ENCODE measurements around the gene IL1RAP. TPM values are rescaled to one million over a fixed set of nuclear protein-coding genes. Genes with fewer than 3 reads are reported as not detected.
A peak's percentile ranks its signal among the peaks of the same experiment; 100 is the strongest.

Gene IL1RAP
- total RNA-seq, 1 donor: 14.6 TPM

- peak; percentile 58 for DNase-seq (ENCODE audit: low read depth)
These were observed 49.1 kb downstream of the IL1RAP start for GRCh38 chr3:190562866-190563510.

DNA sequence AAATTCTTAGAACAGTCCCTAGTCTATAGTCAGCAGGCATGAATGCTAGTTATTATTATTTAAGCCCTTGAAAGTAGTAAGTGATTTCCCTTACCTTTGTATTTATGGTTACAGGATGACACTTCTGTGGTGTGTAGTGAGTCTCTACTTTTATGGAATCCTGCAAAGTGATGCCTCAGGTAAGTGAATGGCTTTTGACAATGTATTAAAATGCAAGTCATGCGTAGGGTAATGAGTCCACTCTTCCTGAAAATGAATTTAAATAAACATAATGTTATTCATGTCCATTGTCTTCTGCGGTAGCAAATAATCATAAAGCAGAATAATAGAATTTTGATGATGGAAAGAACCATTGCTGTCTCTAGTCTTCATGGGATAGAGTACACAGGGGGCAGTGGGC, 50.3 kb downstream of the IL1RAP start:
- TF ChIP-seq, protein P1, sequence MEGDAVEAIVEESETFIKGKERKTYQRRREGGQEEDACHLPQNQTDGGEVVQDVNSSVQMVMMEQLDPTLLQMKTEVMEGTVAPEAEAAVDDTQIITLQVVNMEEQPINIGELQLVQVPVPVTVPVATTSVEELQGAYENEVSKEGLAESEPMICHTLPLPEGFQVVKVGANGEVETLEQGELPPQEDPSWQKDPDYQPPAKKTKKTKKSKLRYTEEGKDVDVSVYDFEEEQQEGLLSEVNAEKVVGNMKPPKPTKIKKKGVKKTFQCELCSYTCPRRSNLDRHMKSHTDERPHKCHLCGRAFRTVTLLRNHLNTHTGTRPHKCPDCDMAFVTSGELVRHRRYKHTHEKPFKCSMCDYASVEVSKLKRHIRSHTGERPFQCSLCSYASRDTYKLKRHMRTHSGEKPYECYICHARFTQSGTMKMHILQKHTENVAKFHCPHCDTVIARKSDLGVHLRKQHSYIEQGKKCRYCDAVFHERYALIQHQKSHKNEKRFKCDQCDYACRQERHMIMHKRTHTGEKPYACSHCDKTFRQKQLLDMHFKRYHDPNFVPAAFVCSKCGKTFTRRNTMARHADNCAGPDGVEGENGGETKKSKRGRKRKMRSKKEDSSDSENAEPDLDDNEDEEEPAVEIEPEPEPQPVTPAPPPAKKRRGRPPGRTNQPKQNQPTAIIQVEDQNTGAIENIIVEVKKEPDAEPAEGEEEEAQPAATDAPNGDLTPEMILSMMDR (IDR thresholded peaks at IDR 0.05; ENCODE audit: insufficient read depth, low read length): no peak
- no peak for DNase-seq (ENCODE audit: low read depth)

More at GRCh38 chr3:190562866-190563510, 49.1 kb downstream of the IL1RAP start:
- H3K4me3 ChIP-seq (ENCODE audit: low read depth, low read length): no peak overlapping the region
- TF ChIP-seq, protein P1 (IDR thresholded peaks at IDR 0.05; ENCODE audit: insufficient read depth, low read length): no peak

DNA sequence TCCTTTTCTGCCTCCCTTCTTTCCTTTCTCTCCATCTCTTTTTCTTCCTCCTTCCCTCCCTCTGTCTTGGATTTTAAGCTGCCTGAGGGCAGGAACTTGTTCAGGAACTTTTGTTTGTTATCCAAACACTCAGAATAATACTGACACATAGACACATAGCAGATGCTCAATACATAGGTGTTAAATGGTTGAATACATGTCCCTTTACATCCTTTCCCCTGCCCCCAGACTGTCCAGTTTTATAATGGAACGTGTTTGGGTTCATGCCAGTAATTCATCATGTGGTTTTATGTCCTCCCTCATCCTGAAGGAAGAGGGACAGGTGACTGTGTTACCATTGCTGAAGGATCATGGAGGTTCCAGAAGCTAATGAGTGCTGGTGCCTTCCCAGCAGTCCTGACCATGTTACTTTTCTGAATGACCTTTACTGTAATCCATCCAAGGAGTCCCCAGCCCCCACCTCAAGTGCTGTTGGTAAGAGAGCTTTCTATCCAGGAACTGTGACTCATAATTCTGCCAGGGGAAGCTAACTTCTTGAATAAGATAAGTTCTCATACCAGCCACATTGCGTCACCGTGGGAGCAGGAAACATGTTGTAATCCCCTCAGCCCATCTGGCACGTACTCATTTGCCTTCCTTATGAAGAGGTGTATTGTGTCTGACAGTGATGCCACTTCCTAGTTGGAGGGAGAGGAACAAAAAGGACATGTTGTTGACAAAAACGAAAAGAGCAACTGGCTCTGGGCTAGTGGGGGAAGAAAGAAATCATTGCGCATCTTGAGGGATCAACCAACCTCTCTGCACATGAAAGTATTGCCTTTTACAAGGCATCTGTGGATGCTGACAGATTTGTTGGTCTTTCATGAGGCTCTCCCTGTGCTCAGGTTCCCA, 52.4 kb downstream of the IL1RAP start:
- DNase-seq (ENCODE audit: low read depth): peak; percentile 100
- TF ChIP-seq, protein P1 (IDR thresholded peaks at IDR 0.05; ENCODE audit: insufficient read depth, low read length): no peak
- H3K4me3 ChIP-seq (ENCODE audit: low read depth, low read length): no peak overlapping the region

More for the DNA sequence above, 50.3 kb downstream of the IL1RAP start:
- H3K4me3 ChIP-seq (ENCODE audit: low read depth, low read length): no peak overlapping the region

DNA sequence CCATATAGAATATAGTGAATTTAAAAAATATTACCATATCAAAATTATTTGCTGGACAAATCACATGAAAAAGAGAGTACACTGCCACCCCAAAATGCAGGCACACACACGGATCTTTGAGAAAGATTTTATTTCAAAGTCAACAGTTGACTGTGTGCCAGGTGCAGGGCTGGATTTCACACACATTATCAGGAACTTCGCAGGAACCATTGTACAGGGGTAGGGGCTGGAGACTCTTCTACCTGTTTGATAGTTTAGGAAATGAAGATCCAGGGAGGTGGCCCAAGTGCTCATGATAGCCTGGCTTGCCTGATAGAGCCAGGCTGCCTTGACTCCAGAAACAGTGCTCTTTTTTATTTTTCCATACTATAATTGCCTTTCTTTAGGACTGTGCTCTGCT, 54.2 kb downstream of the IL1RAP start:
- DNase-seq (ENCODE audit: low read depth): no peak
- TF ChIP-seq, protein P1 (IDR thresholded peaks at IDR 0.05; ENCODE audit: insufficient read depth, low read length): no peak
- H3K4me3 ChIP-seq (ENCODE audit: low read depth, low read length): no peak overlapping the region

- H3K4me3 ChIP-seq (ENCODE audit: low read depth, low read length): no peak overlapping the region
- DNase-seq (ENCODE audit: low read depth): peak; percentile 36
- TF ChIP-seq, protein P1 (IDR thresholded peaks at IDR 0.05; ENCODE audit: insufficient read depth, low read length): no peak
These were observed 60.6 kb downstream of the IL1RAP start for GRCh38 chr3:190574473-190574872.

- no peak for DNase-seq (ENCODE audit: low read depth)
- TF ChIP-seq, protein P1 (IDR thresholded peaks at IDR 0.05; ENCODE audit: insufficient read depth, low read length): no peak
- H3K4me3 ChIP-seq (ENCODE audit: low read depth, low read length): no peak overlapping the region
These were observed 61.7 kb downstream of the IL1RAP start for GRCh38 chr3:190575437-190576185.
